GM21447 (cell line): ENCODE results near the gene DIP2C.

Experiments used
- ATAC-seq: cut with Tn5 transposase; IDR thresholded peaks from one replicate; pipeline ENCODE4 v1.9.1; 2021; ENCODE audit not compliant: unreplicated experiment

The DIP2C gene

GRCh38 chr10:298033-298432, 391.4 kb downstream of the DIP2C start:
- ATAC-seq, result no peak

GRCh38 chr10:297567-297966, 391.9 kb downstream of the DIP2C start:
- no peak for ATAC-seq

DNA sequence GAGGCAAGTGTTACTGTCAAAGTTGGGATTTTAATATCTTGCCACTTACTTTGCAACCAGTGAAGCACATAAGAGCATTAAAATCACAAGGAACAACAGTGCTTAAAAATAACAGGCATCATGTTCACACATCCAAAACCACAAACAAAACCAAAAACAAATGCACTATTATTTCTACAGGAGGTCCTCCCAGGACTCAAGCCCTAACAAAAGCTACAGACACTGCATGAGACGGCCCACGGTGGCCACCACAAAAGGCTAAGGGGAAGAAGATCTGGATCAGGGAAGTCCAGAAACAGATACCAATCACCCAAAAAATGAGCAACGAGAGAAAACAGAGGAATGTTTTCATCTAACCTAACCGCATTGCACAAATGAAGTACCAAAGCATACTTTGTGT, 395.8 kb downstream of the DIP2C start:
- ATAC-seq, result no peak

DNA sequence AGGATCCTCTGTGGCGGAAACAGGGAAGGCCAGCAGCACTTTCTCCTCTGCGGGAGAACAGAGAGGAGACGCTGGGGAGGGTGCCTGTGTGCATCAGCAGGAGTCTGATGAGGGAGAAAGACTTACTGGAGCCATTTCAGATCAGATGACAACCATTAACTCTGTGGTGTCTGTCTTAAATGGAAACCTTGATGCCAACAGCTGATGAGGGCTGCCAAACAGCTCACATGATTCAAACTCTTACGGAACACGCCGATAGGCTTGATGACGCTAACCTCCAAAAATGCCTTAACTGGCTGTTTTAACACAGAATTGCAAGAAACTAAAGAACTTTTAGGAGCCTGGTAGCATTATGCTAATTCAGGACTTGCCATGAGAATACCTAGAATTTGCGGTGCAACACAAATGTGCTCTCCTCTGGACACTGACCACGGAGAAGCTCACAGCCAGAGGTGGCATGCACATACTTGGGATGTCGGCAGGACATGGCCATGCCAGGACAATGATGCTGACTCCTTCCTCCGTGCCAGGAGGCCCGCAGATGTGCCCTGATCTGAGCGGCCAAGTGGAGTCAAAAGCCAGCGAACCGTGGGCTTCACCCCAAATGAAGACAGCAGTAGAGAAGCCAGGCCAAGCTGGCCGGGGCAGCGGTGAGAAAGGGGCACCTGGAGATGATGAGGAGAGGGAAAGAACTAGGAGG, 399.3 kb downstream of the DIP2C start:
- no peak for ATAC-seq

- ATAC-seq, result no peak
Measured at GRCh38 chr10:289581-289980, 399.9 kb downstream of the DIP2C start.

GRCh38 chr10:288316-289200, 400.9 kb downstream of the DIP2C start:
- no peak for ATAC-seq

DNA sequence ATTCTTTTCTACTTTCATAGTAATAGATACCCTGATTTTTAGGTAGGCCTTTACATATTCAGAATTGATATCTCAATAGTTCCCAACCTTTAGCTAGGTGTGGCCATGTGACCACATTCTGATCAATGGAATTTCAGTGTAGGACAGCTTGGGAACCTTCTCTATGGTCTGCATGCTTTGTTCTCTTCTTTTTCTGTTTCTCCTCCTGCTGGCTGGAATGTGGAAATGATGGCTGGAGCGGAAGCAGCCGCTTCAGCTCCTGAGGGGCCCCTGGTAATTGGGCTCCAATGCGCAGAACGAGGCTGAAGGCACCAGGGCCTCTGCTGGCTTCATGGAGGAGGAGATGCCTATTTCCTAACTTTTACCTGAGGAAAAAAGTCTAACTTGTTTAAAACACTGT, 401.7 kb downstream of the DIP2C start:
- no peak for ATAC-seq

GRCh38 chr10:287026-287709, 402.3 kb downstream of the DIP2C start:
- ATAC-seq, result no peak

DNA sequence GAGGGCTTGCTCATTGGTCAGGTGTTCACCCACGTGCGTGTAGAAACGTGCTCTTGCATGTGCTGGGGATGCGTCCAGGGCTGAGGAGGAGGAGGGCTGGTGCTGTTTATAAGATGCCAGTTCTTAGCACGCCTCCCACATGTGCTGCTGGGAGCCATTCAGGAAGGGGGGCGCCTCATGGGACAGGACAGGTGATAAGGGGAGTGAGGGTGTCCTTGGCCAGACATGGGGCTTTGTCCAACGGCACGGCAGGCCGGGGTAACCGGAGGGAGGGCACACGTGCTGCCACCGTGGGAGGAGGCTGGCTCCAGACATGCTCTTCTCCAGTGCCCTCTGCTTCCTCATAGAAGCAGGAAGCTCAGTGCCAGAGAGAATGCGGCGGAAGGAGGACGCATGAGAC, 404.3 kb downstream of the DIP2C start:
- ATAC-seq, result no peak

DNA sequence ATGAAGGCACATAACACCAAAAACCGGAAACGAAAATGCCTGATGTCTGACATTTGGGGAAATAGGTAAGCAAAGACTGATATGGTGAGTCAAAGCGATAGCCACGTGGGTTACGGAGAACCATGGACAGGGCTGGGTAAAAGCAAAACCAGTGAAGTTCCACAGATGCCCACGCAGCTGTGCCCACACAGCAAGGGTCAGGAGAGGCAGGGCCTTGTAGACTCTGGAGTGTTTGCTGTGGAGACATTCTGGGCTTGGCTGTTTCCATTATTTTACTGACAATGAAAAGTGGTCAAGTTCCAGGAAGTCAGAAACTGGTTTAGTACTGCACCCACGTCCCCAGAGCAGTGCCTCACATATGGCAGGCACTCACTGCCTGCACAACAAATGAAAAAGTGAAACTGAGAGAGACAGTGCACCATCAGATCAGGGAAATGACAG, 405.5 kb downstream of the DIP2C start:
- peak; percentile 76 for ATAC-seq

GRCh38 chr10:283140-283479, 406.4 kb downstream of the DIP2C start:
- no peak for ATAC-seq

DNA sequence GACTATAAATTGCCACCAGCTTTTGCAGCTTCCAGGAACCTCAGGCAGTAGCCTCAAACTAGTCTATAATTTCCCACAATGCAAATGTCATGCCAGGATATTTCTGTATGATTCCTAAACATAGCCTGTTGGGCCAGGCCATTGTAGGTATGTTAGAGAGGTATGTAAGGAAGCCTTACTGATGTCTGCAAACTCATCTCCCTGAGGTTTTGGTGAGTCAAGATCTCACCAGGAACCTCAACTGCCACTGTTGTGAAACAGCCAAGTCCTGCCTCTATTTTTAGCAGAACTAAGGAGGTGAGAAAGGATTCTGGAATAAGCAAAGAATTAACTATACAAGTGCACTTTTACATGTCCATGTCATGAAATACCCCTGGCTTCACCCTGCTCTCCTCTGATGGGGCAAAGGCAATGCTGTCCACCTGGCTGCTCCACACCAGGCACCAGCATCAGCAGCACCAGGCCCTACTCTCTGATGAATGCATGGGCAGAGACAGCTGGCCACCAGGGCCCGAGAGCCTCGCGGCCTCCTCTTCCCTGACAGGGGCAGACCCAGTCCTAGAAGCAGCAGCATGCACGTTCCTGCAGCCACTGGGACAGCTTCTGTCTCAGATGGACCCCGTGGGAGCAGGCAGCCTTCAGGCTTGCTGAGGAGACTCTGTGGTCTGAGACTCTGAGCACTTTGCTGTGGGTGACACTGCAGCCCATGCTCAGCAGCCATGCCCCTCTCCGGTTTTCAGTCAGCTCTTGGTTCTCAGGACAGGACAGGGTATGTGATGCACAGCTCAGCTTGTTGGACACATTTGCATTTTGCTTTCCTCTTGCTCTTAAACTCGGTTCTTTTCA, 407.0 kb downstream of the DIP2C start:
- peak; percentile 45 for ATAC-seq

DNA sequence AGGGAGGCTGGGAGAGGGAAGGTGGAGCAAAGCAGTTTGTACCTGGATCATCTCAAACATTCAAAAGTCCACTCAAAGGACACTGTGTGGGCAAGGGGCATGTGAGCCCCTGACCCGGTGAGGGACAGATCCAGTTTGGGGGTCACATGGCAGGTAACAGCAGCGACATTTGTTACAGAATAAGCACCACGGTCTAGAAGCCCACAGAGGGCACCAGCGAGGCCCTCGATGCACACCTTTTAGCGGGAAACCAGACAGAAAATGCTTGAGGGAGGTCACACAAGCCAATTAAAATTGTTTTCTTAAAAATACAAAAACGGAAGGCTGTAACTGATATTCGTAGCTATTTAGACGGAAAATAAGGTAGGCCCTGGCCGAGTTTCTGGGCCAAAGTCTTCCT, 409.8 kb downstream of the DIP2C start:
- no peak for ATAC-seq

DNA sequence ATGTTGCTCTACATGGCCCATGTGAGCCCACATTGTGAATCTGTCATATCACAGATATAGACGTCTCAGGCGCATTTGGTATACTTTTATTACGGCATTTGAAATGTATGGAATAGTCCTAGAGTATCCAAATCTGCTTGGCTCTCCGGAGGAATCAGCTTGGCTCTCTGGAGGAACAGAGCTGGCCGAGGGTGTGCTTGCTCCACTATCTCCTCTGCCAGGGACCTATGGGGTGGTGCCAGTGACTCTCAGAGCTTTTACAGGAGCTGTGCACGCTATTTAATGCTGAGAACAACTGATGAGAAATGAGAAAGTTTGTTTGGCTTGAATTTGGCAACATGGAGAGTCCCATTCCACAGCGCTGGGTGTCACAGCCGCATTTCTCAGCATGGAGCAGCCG, 410.2 kb downstream of the DIP2C start:
- ATAC-seq, result no peak

GRCh38 chr10:278707-279106, 410.8 kb downstream of the DIP2C start:
- ATAC-seq, result no peak

DNA sequence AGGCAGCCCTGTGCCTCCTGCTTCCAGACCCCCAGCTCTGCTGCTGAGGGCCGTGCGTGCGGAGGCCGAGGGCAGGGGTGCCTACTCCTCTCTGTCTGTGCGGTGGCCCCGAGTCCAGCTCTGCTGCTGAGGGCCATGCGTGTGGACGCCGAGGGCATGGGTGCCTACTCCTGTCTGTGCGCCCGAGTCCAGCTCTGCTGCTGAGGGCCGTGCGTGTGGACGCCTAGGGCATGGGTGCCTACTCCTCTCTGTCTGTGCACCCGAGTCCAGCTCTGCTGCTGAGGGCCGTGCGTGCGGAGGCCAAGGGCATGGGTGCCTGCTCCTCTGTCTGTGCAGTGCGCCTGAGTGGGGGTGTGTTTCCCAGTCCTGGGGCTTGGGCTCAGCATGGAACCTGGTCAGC, 411.5 kb downstream of the DIP2C start:
- no peak for ATAC-seq

DNA sequence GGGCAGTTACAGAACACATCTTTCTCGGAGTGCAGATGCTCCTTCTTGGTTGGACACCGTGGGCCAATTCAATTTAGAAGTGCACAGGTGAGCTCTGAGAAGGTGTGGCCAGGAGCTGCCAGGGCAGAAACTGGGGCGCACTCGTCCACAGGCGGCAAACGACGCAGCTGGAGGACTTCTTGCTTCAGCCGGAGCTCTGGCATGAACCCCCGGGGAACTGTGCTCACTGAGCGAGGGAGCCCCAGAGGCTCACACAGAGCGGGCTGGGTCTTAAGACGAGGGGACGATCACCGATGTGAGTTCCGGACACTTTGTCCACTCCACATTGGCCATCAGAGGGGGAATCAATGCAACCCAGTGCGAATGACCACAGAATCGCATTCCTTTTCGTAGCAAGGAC, 413.8 kb downstream of the DIP2C start:
- ATAC-seq, result no peak

DNA sequence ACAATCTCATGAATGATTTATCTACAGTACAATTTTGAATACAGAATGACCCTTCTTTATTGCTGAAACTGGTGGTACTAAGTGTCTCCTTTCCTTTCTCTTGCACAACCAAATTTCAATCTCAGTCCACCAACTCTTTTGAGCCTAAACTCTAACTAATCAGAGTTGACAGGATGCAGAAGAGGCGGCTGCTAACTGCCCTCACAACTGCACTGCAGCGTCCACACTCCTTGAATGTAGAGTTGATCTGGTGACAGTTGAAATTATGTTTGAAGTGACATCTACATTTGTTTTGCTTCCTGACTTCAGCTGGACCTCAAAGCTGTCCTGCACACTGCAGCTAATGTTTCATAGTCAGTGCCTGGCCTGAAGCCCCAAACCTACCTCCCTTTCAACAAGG, 414.6 kb downstream of the DIP2C start:
- no peak for ATAC-seq

GRCh38 chr10:273088-273487, 416.4 kb downstream of the DIP2C start:
- ATAC-seq, result no peak

DNA sequence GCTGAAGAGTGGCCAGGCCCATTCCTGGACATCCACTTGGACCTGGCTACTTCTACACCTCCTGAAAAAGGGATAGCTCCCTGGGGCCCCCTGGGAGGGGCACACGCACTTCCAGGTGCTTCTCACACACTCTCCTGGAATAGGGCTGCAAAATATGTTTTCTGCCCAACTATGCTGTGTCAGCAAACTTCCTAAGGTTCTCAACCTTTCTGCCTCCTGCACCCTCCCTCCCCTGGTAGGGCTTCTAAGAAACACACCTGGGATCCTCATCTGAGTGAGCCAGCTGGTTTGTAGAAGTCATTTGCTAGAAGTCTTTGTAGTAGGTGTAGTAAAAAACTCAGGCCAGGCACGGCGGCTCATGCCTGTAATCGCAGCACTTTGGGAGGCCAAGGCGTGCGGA, 417.7 kb downstream of the DIP2C start:
- ATAC-seq, result no peak

DNA sequence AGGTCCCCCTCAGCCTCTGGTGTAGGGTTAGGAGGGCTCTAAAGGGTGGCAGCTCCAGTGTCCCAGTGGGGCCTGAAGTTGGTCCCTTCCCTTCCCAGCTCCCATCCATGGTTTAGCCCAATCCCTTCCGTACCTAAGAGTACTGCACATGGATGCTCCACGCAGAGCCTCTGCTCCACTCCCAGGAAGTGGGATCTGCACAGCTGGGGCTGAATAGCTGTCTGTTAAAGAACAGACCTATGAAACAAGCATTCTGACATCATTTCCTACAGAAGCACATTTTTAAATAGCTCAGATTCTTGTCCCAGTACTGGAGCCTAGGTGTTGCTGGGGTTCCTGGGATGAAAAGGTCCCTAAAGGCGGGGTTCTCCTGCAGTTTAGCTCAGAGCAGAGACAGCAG, 418.3 kb downstream of the DIP2C start:
- no peak for ATAC-seq
